SK-N-SH (cell line): ENCODE data around the gene LTBP2.

ENCODE experiments used
- RAD21 ChIP-seq: IDR thresholded peaks from 2 replicates; pipeline ENCODE4 v1.6.1; 2012; ENCODE audit warnings: mild to moderate bottlenecking, low read length
- SMC3 ChIP-seq: IDR thresholded peaks from 2 replicates; pipeline ENCODE4 v1.6.1; 2012; ENCODE audit warnings: low read depth, low read length, improper control_type of control experiment
- TAF1 ChIP-seq: IDR thresholded peaks from 2 replicates; pipeline ENCODE4 v1.6.1; 2012; ENCODE audit warnings: low read depth, mild to moderate bottlenecking, low read length, moderate library complexity, borderline replicate concordance
- TEAD4 ChIP-seq: IDR thresholded peaks from 2 replicates; pipeline ENCODE4 v1.4.0; 2012; ENCODE audit warnings: mild to moderate bottlenecking, borderline replicate concordance; ENCODE audit not compliant: insufficient read depth
- TF ChIP-seq, protein P1 (sequence below): IDR thresholded peaks from 2 replicates; pipeline ENCODE4 v1.4.0; 2012; ENCODE audit warnings: low read depth

DNA sequence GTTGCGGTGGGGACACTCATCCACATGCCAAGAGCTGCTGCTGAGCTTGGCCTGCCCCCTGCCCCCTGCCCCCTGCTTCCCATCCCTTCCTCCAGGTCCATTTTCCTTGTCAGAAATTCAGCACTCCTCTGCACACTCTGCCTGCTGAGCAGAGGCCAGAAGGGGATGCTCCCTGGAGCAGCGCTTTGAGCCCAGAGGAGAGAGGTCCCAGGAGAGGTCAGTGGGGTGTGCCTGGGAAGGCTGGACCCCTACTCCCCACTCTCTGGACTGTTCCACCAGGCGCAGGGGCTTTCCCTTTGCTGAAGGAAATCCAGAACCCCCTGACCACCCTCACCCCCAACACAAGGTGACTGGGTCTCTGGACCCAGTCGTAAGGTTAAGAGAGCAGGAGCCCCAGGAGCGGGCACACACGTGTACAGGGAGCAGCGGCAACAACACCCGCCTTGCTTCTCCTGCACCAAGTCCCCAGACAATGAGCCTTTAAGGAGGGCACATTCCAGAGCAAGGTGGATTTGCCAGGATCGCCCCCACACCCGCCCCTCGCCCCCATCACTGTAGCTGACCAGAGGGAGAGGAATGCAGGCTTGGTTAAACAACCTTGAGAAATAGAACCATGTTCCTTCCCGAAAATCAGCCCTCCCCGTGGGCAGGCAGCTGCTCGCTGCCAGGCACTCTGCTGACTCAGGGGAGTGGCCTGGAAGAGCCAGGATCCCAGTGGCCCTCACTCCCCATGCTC, 87.8 kb downstream of the LTBP2 start:
- no peak for TF ChIP-seq TAF1
- TF ChIP-seq, protein P1, sequence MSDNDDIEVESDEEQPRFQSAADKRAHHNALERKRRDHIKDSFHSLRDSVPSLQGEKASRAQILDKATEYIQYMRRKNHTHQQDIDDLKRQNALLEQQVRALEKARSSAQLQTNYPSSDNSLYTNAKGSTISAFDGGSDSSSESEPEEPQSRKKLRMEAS: no peak
- TF ChIP-seq TEAD4: no peak
- TF ChIP-seq RAD21: no peak
- TF ChIP-seq SMC3: no peak
